Esophagus muscularis mucosa (tissue), 4 donors: ENCODE measurements around the gene C19orf44. TPM values are rescaled to one million over a fixed set of nuclear protein-coding genes. Genes with fewer than 3 reads are reported as not detected.
"Not testable (repeated sequence)": the region's sequence is repeated elsewhere in the genome, so short reads cannot be mapped to it uniquely, and the experiment has no call there.

Source experiments
- DNase-seq: peaks from one replicate; pipeline ENCODE4 v3.0.0-alpha.2; 2017; ENCODE audit errors: extremely low spot score
- H3K27ac ChIP-seq, 4 donors: fragments of 200-600 bp; sonication (generic); replicated peaks in 1 of 4; 1 replicate in 3 of 4; 2 replicates in 1 of 4; pipeline ENCODE4 v1.5.1; 2016 to 2019; ENCODE audit warnings: mild to moderate bottlenecking in 1 of 4
- H3K27me3 ChIP-seq, 4 donors: fragments of 200-600 bp; sonication (generic); one replicate each; pipeline versions ENCODE4 v1.5.1 to v1.6.0; 2016 to 2019
- H3K36me3 ChIP-seq, 4 donors: fragments of 200-600 bp; sonication (generic); one replicate each; pipeline ENCODE4 v1.5.1; 2016 to 2019
- H3K4me1 ChIP-seq, 4 donors: fragments of 200-600 bp; sonication (generic); one replicate each; pipeline ENCODE4 v1.5.1; 2016 to 2019
- H3K4me3 ChIP-seq, 4 donors: fragments of 200-600 bp; sonication (generic); 1 replicate in 2 of 4; 2 replicates in 2 of 4; pipeline ENCODE4 v1.5.1; 2016 to 2019; ENCODE audit warnings: mild to moderate bottlenecking in 4 of 4, moderate library complexity in 1 of 4
- H3K9me3 ChIP-seq, 4 donors: fragments of 200-600 bp; sonication (generic); 1 replicate in 3 of 4; 2 replicates in 1 of 4; pipeline ENCODE4 v1.5.1; 2016 to 2019
- EP300 ChIP-seq: sonication (generic); formaldehyde crosslinking; IDR thresholded peaks from one replicate; pipeline ENCODE4 v1.6.1; 2017; ENCODE audit warnings: antibody characterized with exemption
- POLR2A ChIP-seq: fragments of 450-650 bp; IDR thresholded peaks from one replicate; pipeline ENCODE4 v1.6.1; 2017; ENCODE audit warnings: antibody characterized with exemption, moderate library complexity, mild to moderate bottlenecking, low read depth
- POLR2AphosphoS5 ChIP-seq, 2 donors: sonication (generic); formaldehyde crosslinking; IDR thresholded peaks; one replicate each; pipeline ENCODE4 v1.6.1; 2017; ENCODE audit warnings: antibody characterized with exemption in 2 of 2
- WGBS: methylation state at CpG from one replicate; pipeline ENCODE4 v1.1.5; 2018; 5-methylcytosine and 5-hydroxymethylcytosine counted together
- intact Hi-C: fragments of 100-400 bp; cut with DNase I; formaldehyde crosslinking; loops from one replicate; pipeline ENCODE4 v1.15.1; 2023
- total RNA-seq, 4 donors: library from RNA; depleted of rRNA; stranded (reverse); fragments of >200 nt; gene quantifications; one replicate each; pipeline versions ENCODE4 v1.1.0 to v1.2.1, GENCODE V29; 2016
- TF ChIP-seq, protein P1 (sequence below), 3 experiments: fragments of 200-600 bp in 2 of 3; fragments of 450-650 bp in 1 of 3; sonication (generic) in 2 of 3; IDR thresholded peaks; one replicate each; pipeline ENCODE4 v1.5.1; 2017 to 2019; ENCODE audit warnings: antibody characterized with exemption in 3 of 3, mild to moderate bottlenecking in 2 of 3, moderate library complexity in 1 of 3

Gene C19orf44
- total RNA-seq, 4 donors from 2014 or later: 7.0 to 10.4 (median 8.5) TPM

- no peak for DNase-seq
- H3K27ac ChIP-seq: peak overlapping the region; percentile 74 to 92 (median 84)
- no peaks in the 10 kb centered on the region for H3K27me3 ChIP-seq
- intact Hi-C loops: no loop called here
- H3K4me3 ChIP-seq: peak overlapping the region; percentile 65 to 95 (median 82)
- TF ChIP-seq POLR2A (no peak), EP300 (no peak), POLR2AphosphoS5 (IDR thresholded peaks at IDR 0.05) (peak in 1 of 2 donors; percentile 10)
- TF ChIP-seq, protein P1, sequence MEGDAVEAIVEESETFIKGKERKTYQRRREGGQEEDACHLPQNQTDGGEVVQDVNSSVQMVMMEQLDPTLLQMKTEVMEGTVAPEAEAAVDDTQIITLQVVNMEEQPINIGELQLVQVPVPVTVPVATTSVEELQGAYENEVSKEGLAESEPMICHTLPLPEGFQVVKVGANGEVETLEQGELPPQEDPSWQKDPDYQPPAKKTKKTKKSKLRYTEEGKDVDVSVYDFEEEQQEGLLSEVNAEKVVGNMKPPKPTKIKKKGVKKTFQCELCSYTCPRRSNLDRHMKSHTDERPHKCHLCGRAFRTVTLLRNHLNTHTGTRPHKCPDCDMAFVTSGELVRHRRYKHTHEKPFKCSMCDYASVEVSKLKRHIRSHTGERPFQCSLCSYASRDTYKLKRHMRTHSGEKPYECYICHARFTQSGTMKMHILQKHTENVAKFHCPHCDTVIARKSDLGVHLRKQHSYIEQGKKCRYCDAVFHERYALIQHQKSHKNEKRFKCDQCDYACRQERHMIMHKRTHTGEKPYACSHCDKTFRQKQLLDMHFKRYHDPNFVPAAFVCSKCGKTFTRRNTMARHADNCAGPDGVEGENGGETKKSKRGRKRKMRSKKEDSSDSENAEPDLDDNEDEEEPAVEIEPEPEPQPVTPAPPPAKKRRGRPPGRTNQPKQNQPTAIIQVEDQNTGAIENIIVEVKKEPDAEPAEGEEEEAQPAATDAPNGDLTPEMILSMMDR (IDR thresholded peaks at IDR 0.05): no peak
- peaks cover 7 to 26% (median 18%) of the 10 kb centered on the region in 4 donors for H3K4me1 ChIP-seq
- H3K36me3 ChIP-seq: peaks cover 6 to 15% (median 9%) of the 10 kb centered on the region in 4 donors
- H3K9me3 ChIP-seq: no peaks in the 10 kb centered on the region
- WGBS: 29% methylated on average over 12 of the region's 16 CpGs
These were observed 404 bp downstream of the C19orf44 start for GRCh38 chr19:16496613-16496983.

DNA sequence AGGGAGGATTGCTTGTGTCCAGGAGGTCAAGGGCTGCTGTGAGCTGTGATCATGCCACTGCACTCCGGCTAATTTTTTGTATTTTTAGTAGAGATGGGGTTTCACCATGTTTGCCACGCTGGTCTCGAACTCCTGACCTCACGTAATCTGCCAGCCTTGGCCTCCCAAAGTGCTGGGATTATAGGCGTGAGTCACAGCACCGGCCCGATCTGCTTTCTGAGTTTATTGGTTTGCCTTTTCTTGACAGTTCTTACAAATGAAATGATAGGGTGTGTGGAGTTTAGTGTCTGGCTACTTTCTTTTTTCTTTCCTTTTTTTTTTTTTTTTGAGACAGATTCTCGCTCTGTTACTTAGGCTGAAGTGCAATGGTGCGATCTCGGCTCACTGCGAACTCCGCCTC lies 848 bp downstream of the C19orf44 start:
- TF ChIP-seq, protein P1 (IDR thresholded peaks at IDR 0.05): no peak
- TF ChIP-seq POLR2AphosphoS5 (IDR thresholded peaks at IDR 0.05): no peak
- no peak for TF ChIP-seq POLR2A
- TF ChIP-seq EP300: no peak
- Histone ChIP-seq H3K27me3 (no peaks in the 10 kb centered on the region), H3K4me1 (peaks cover 7 to 26% (median 18%) of the 10 kb centered on the region in 4 donors), H3K4me3 (peak overlapping the region; percentile 65 to 95 (median 82)), H3K36me3 (peaks cover 6 to 20% (median 11%) of the 10 kb centered on the region in 4 donors), H3K9me3 (no peaks in the 10 kb centered on the region), H3K27ac (peak overlapping the region; percentile 74 to 92 (median 84))
- no peak for DNase-seq
- intact Hi-C loops: no loop called here
- 87% methylated on average over 12 of the region's 12 CpGs for WGBS

DNA sequence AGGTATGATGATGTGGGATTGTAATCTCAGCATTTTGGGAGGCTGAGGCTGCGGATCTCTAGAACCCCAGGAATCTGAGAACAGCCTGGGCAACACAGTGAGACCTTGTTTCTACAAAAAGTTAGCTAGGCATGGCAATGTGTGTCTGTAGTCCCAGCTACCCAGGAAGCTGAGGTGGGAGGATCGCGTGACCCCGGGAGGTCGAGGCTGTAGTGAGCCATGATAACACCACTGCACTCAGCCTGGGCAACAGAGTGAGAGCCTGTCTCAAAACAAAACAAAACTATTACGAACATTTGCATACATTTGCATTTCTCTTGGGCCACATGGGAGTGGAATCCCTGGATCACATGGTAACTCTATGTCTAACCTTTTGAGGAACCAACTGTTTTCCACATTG lies 1.6 kb downstream of the C19orf44 start:
- no peak for DNase-seq
- H3K36me3 ChIP-seq: peaks cover 8 to 28% (median 18%) of the 10 kb centered on the region in 4 donors
- H3K9me3 ChIP-seq: no peaks in the 10 kb centered on the region
- H3K4me1 ChIP-seq: peaks cover 7 to 26% (median 18%) of the 10 kb centered on the region in 4 donors
- intact Hi-C loops: no loop called here
- no peak overlapping the region for H3K27ac ChIP-seq
- TF ChIP-seq POLR2A (no peak), EP300 (no peak), POLR2AphosphoS5 (IDR thresholded peaks at IDR 0.05) (no peak)
- TF ChIP-seq, protein P1 (IDR thresholded peaks at IDR 0.05): no peak
- H3K4me3 ChIP-seq: no peak overlapping the region
- 94% methylated on average over 6 of the region's 6 CpGs for WGBS
- no peaks in the 10 kb centered on the region for H3K27me3 ChIP-seq

DNA sequence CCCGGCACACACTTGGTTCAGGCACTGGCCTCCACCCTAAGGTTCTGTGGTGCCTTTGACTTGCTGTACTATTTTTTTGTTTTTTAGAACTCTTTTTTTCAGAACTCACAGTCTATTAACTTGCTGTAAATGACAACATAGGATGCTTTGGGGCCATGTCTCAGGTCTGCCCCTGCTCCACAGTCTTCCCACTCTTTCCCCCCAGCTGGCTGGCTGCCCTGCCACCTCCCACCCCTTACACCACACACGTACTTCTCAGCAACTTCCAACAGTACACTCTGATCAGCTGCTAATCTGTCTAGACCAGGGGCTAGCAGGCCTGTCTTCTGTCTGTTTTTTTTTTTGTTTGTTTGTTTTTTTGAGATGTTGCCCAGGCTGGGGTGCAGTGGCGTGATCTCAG lies 8.1 kb downstream of the C19orf44 start:
- DNase-seq: no peak
- H3K9me3 ChIP-seq: no peaks in the 10 kb centered on the region
- peaks cover 17 to 86% (median 46%) of the 10 kb centered on the region in 4 donors for H3K36me3 ChIP-seq
- H3K27ac ChIP-seq: no peak overlapping the region
- 88% methylated on average over 3 of the region's 3 CpGs for WGBS
- peaks cover 0 to 8% (median 5%) of the 10 kb centered on the region in 4 donors for H3K4me1 ChIP-seq
- no peak for TF ChIP-seq EP300
- TF ChIP-seq, protein P1 (IDR thresholded peaks at IDR 0.05): no peak
- no peak for TF ChIP-seq POLR2AphosphoS5 (IDR thresholded peaks at IDR 0.05)
- no peak for TF ChIP-seq POLR2A
- H3K27me3 ChIP-seq: no peaks in the 10 kb centered on the region
- H3K4me3 ChIP-seq: no peak overlapping the region
- intact Hi-C loops: loop anchor here (5.0 kb wide), 1 partner anchor 57 kb away; no protein-coding TSS in a partner anchor

DNA sequence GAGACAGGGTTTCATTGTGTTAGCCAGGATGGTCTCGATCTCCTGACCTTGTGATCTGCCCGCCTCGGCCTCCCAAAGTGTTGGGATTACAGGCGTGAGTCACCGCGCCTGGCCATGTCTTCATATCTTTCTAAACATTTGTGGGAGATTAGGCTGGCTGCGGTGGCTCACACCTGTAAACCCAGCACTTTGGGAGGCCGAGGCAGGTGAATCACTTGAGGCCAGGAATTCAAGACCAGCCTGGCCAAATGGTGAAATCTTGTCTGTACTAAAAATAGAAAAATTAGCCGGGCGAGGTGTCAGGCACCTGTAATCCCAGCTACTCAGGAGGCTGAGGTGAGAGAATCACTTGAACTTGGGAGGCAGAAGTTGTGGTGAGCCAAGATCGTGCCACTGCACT lies 10.0 kb downstream of the C19orf44 start:
- intact Hi-C loops, H3K27me3 ChIP-seq, DNase-seq, H3K4me3 ChIP-seq, H3K27ac ChIP-seq, H3K9me3 ChIP-seq: not testable (repeated sequence)
- 94% methylated on average over 11 of the region's 11 CpGs for WGBS
- Histone ChIP-seq H3K4me1 (peaks cover 0 to 22% (median 18%) of the 10 kb centered on the region in 4 donors), H3K36me3 (peaks cover 14 to 93% (median 56%) of the 10 kb centered on the region in 4 donors)
